Measurements from ENCODE around the gene DOK7. TPM values are rescaled to one million over a fixed set of nuclear protein-coding genes. Genes with fewer than 3 reads are reported as not detected.

Gene DOK7
- total RNA-seq, 1 experiment from 2014 or later: 7.6 TPM

DNA sequence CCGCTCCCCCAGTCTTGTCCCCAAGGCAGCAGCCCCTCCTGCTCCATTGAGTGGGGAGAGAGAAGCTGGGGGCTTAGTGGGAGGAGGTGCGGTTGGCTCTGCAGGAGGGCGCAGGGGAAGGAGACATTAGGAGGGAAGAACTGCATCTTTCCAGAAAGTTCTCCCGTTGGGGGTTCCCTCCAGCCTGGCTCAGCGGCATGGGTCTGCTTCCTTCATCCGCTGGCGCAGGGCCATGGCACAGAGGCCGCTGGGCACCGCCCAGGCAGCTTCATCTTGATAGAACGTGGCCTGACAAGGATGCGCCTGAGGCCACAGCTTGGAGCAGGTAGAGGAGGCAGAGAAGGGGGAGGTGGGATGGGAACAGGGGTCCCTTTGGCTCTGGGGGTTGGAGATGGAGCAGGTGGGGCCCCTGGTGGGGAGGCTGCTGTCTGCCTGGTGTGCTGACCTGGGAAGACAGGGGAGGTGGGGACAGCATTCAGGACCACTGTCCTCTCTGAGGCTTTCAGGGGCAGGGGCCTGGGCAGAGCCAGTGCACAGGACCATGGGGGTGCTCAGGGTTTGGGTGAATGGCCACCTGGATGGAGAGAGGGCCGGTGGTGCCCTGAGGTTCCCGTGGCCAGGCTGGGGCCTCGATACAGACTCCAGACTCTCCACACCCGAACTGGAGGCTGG lies 12.1 kb downstream of the DOK7 start:
- DNase-seq: peak in 1 of 2 experiments; percentile 37
- no peaks in the 10 kb centered on the region for H3F3A ChIP-seq (ENCODE audit: insufficient read depth, low read depth)
- H3K4me1 ChIP-seq (replicated peaks; ENCODE audit: insufficient read depth): no peaks in the 10 kb centered on the region
- H3K36me3 ChIP-seq (ENCODE audit: low read depth): no peaks in the 10 kb centered on the region
- H3K4me2 ChIP-seq: no peak overlapping the region
- H3K27ac ChIP-seq: no peak overlapping the region
- no peaks in the 10 kb centered on the region for H3K9me3 ChIP-seq (ENCODE audit: insufficient read depth, low read depth)
- no TSS peak for BruUV-seq (replicated peaks)
- TF ChIP-seq EZH2 (IDR thresholded peaks at IDR 0.05; ENCODE audit: low read depth): no peak
- no peak for TF ChIP-seq CTCF (conservative IDR thresholded peaks at IDR 0.05)
- CTCF ChIA-PET: interaction anchor here (0.7 kb wide), 2 partner anchors 20 to 34 kb away, joined by 3 to 9 read pairs; no protein-coding TSS in a partner anchor
- no peaks in the 10 kb centered on the region for H3K79me2 ChIP-seq (ENCODE audit: low read depth)
- no peak overlapping the region for H3K4me3 ChIP-seq
- POLR2A ChIA-PET (ENCODE audit: unreplicated experiment): no interaction called here
- intact Hi-C loops (cut with micrococcal nuclease; ENCODE audit: unreplicated experiment): no loop called here
- no peaks in the 10 kb centered on the region for H3K9me2 ChIP-seq (ENCODE audit: insufficient read depth)
- H2AFZ ChIP-seq: no peak overlapping the region
- no peaks in the 10 kb centered on the region for H4K20me1 ChIP-seq (ENCODE audit: insufficient read depth)
- no peaks in the 10 kb centered on the region for H3K27me3 ChIP-seq (ENCODE audit: insufficient read depth, low read depth)

GRCh38 chr4:3475713-3476260 lies 12.7 kb downstream of the DOK7 start:
- no peaks in the 10 kb centered on the region for H3K4me1 ChIP-seq (replicated peaks; ENCODE audit: insufficient read depth)
- H3K9me3 ChIP-seq (ENCODE audit: insufficient read depth, low read depth): no peaks in the 10 kb centered on the region
- H2AFZ ChIP-seq: no peak overlapping the region
- H3K79me2 ChIP-seq (ENCODE audit: low read depth): no peaks in the 10 kb centered on the region
- BruUV-seq (replicated peaks): no TSS peak
- H3K4me2 ChIP-seq: no peak overlapping the region
- no peak overlapping the region for H3K4me3 ChIP-seq
- no peak overlapping the region for H3K27ac ChIP-seq
- ChIA-PET POLR2A (ENCODE audit: unreplicated experiment) (no interaction called here), CTCF (no interaction called here)
- H3F3A ChIP-seq (ENCODE audit: insufficient read depth, low read depth): no peaks in the 10 kb centered on the region
- no peak for DNase-seq
- no peaks in the 10 kb centered on the region for H3K36me3 ChIP-seq (ENCODE audit: low read depth)
- H3K27me3 ChIP-seq (ENCODE audit: insufficient read depth, low read depth): no peaks in the 10 kb centered on the region
- TF ChIP-seq EZH2 (IDR thresholded peaks at IDR 0.05; ENCODE audit: low read depth) (no peak), CTCF (conservative IDR thresholded peaks at IDR 0.05) (no peak)
- intact Hi-C loops (cut with micrococcal nuclease; ENCODE audit: unreplicated experiment): no loop called here
- H3K9me2 ChIP-seq (ENCODE audit: insufficient read depth): no peaks in the 10 kb centered on the region
- no peaks in the 10 kb centered on the region for H4K20me1 ChIP-seq (ENCODE audit: insufficient read depth)

GRCh38 chr4:3476341-3476747 lies 13.2 kb downstream of the DOK7 start:
- no peak overlapping the region for H2AFZ ChIP-seq
- H3K79me2 ChIP-seq (ENCODE audit: low read depth): no peaks in the 10 kb centered on the region
- no peaks in the 10 kb centered on the region for H3K36me3 ChIP-seq (ENCODE audit: low read depth)
- H3K27ac ChIP-seq: no peak overlapping the region
- no peaks in the 10 kb centered on the region for H4K20me1 ChIP-seq (ENCODE audit: insufficient read depth)
- ChIA-PET POLR2A (ENCODE audit: unreplicated experiment) (no interaction called here), CTCF (no interaction called here)
- H3K4me3 ChIP-seq: no peak overlapping the region
- no peaks in the 10 kb centered on the region for H3K9me2 ChIP-seq (ENCODE audit: insufficient read depth)
- no TSS peak for BruUV-seq (replicated peaks)
- H3K9me3 ChIP-seq (ENCODE audit: insufficient read depth, low read depth): no peaks in the 10 kb centered on the region
- intact Hi-C loops (cut with micrococcal nuclease; ENCODE audit: unreplicated experiment): no loop called here
- no peaks in the 10 kb centered on the region for H3K4me1 ChIP-seq (replicated peaks; ENCODE audit: insufficient read depth)
- no peak for TF ChIP-seq CTCF (conservative IDR thresholded peaks at IDR 0.05)
- H3K27me3 ChIP-seq (ENCODE audit: insufficient read depth, low read depth): no peaks in the 10 kb centered on the region
- H3K4me2 ChIP-seq: no peak overlapping the region
- H3F3A ChIP-seq (ENCODE audit: insufficient read depth, low read depth): no peaks in the 10 kb centered on the region
- DNase-seq: no peak

All from PC-9 (cell line).